C4-2B (cell line): Measurements from ENCODE around the gene MEF2C.

ENCODE experiments used
- H3K27ac ChIP-seq: fragments of 450-650 bp; 2 replicates; pipeline ENCODE4 v1.5.1; 2017
- ZFX ChIP-seq: fragments of 450-650 bp; IDR thresholded peaks from 2 replicates; pipeline ENCODE4 v1.6.1; 2017
- TF ChIP-seq, protein P1 (sequence below): fragments of 450-650 bp; conservative IDR thresholded peaks from 2 replicates; pipeline ENCODE4 v1.5.1; 2017; ENCODE audit warnings: mild to moderate bottlenecking

MEF2C gene

DNA sequence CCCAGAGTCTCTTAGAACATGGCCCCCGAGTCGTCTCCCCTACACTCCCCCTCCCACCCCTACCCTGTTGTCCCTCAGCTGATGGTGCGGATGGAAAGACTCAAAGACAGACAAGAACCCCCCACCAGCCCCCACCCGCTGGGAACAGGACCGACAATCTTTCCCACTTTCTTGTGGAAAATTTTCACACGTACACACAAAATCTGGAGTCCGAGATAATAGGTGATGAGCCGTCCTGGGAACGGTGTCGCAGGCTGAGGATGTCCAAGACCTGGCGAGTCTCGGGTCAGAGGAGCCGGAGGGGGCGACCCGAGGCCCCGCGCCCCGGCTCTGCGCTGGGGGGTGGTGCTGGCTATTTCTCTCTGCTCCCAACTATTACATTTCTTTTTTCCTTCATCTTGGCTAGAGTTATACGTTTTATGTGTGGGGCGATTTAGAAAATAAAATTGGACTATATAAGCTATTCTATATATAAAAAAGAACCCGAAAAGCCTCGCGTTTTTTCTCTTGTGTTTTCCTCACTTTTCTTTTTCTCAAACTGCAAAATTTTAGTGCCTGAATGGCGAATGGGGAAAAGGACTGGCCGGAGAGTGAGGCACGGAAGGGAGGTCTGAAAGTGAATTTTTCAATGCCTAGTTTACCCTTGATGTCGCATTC lies 188.8 kb downstream of the MEF2C start:
- H3K27ac ChIP-seq, result no peak overlapping the region
- no peak for TF ChIP-seq ZFX
- TF ChIP-seq, protein P1, sequence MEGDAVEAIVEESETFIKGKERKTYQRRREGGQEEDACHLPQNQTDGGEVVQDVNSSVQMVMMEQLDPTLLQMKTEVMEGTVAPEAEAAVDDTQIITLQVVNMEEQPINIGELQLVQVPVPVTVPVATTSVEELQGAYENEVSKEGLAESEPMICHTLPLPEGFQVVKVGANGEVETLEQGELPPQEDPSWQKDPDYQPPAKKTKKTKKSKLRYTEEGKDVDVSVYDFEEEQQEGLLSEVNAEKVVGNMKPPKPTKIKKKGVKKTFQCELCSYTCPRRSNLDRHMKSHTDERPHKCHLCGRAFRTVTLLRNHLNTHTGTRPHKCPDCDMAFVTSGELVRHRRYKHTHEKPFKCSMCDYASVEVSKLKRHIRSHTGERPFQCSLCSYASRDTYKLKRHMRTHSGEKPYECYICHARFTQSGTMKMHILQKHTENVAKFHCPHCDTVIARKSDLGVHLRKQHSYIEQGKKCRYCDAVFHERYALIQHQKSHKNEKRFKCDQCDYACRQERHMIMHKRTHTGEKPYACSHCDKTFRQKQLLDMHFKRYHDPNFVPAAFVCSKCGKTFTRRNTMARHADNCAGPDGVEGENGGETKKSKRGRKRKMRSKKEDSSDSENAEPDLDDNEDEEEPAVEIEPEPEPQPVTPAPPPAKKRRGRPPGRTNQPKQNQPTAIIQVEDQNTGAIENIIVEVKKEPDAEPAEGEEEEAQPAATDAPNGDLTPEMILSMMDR, result no peak

DNA sequence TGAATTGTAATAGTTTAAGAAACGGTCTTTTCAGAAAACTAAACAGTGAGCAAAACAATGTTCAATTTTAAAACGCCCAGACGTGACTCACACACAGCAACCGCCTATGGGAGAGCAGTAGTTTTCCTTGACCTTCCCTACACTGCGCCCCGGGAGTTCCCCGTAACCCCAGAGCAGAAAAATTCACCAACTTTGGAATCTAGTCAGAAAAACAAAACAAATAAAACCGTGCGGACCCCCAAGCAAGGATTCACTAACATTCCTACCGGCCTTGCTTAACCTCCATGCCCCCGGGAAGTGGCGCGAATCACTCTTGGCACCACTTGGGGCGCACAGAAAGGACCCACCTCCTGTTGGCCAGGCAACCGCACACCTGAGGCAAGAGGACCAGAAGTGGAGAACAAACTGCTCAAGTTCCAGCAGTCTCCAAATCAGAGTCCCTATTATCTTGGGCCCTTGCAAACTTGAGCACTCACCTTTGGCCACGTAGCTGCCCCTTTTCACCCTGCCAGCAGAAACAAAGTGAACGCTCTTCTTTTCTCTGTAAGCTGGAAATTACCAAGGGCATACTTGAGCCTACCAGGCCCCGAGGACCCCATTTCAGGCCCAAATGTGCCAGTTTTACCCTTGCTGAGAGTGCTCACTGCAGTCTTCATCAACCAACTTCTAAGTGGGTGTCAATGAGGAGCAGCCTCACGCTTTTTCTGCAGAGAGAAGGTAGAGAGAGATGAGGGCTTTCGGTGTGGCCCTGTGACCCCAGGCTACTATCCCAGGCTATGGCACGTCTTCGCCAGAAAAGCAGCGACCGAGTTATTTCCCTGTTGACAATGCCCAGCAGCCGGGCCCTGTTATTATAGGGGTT lies 189.7 kb downstream of the MEF2C start:
- H3K27ac ChIP-seq, result no peak overlapping the region
- no peak for TF ChIP-seq ZFX
- TF ChIP-seq, protein P1, result no peak

DNA sequence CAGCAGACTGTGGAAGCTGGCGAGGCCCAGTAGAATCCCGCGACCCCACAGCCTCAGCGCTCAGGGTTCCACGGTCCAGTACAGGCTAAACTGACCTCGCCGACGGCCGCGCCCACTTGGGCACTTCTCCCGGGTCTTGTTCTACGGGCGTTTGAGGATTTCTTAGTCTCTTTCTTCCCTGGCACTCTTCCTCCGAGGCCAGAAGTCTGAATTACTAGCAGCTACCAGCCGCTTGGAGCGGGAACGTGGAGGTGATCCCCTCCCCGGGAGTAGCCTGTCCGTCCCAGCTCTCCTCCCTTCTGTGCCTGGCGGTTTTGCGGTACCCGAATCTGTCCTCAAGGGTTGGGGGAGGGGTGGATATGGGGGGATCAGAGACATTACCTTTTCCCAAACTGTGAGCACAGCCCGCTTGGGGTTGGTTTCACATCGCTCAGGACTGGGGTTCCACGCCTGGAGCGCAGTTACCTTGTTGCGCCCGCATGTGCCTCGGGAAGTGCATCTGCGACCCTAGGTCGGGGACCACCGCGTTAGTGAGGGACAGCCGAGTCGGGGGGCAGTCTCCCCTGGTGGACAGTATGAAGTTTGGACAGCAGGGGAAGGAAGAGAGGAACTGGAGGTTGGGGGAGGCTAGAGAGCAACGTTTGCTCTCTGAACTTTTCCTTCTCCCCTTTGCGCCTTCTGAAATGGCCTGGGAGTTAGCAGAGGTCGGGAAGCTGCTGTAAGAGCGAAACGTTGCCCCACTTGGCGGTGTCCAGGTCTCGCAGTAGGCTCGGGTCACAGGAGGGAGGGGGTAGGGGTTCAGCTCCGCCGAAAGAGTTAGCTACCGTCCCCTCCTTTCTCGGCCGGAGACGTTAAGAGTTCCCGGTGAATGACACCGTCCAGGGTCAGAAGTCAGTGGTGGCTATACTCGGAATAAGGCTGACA lies 190.8 kb downstream of the MEF2C start:
- TF ChIP-seq ZFX, result no peak
- TF ChIP-seq, protein P1, result no peak

DNA sequence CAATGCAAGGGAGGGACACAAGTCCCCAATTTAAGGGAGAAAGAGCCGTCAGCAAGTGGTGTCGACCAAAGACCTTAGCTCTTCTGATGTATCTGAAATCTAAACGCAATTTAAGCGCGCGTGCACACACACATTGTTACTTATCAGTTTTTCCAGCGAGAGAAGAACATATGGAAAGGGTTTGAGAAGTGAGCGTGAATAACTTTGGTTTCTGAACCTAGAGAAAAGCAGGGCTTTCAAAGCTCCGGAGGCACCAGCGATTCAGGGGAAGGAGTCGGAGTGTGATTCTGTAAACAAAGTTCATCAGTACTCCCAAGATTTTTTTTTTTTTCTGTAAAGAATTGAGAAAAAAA lies 191.8 kb downstream of the MEF2C start:
- no peak overlapping the region for H3K27ac ChIP-seq
- TF ChIP-seq ZFX, result no peak
- TF ChIP-seq, protein P1, result no peak; the same call in none of the 2 replicates

More for the DNA sequence above, 190.8 kb downstream of the MEF2C start:
- no peak overlapping the region for H3K27ac ChIP-seq

DNA sequence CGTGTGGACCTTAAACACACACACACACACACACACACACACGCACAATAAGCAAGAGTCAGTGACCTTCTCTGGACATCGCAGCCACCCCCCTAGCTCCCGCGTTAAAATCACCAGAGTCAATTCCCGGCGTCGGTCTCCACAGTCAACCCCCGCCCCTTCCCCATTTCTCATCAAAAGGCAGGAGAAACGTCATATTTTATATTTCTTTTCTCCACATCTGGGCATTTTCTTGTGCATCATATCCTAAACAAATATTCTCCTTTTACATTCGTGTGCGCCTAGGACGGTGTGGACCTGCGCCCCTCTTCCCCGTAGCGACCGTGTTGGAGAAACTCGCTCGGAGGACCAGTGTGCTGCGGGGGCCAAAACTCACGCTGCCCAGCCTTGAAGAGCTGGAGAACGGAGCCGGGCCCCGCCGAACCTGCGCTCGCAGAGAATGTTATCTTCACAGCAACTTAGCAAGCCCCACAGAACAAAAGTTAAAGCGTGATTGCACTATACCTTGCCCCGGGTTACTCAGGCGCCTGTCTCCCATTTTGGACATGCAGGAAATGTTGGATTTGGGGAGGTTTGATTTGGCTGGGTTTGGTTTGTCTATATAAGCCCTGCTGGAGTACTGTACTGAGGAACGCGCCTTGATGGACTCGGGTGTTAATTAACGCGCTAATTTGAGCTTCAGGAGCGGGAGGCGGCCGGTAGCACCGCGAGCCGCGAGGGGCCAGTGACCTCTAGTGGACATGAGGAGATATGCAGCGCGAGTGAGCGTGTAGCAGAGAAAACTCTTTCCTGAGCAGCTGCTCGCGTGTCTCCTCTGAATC lies 192.4 kb downstream of the MEF2C start:
- TF ChIP-seq, protein P1, result peak; percentile 99
- TF ChIP-seq ZFX, result no peak
- no peak overlapping the region for H3K27ac ChIP-seq

DNA sequence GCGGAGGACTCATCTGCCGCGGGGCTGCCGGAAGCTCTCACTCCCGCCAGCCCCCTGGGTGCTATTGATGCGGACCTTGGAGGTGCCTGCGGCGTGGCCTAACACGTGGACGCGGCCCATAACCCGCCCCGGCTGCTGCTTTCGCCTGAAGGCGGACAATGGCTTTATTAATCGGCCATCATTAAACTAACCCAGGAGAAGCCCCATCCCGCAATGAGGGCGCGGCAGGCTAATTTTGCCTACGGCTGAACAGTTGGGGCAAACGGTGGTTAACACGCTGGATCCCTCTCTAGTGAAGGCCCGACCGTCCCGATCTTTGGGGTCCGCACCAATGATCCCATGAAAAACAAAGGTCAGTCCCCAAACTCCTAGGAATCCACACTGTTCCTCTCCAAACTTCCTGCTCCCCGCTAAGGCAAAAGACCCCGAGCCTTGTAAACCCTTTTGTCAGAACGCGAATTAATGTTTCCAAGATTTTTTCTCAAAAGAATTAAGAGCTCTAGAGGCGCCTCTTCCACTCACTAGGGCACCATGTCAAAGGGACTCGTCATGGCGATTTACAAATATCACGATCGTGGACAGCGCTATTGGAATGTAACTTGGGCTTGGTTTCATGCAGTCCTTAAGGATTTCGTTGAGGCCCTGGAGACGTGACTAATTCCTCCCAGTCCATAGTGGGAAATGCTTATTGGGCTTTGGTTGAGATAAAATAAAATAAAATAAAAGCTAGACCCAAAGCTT lies 193.1 kb downstream of the MEF2C start:
- TF ChIP-seq, protein P1, result no peak
- no peak for TF ChIP-seq ZFX

More for the DNA sequence above, 193.1 kb downstream of the MEF2C start:
- no peak overlapping the region for H3K27ac ChIP-seq
